Retinal pigment epithelial cell (primary cell): ENCODE data around the gene VPS37B.
"Not testable (repeated sequence)": the region's sequence is repeated elsewhere in the genome, so short reads cannot be mapped to it uniquely, and the experiment has no call there.

Experiments used
- DNase-seq: peaks from one replicate; pipeline ENCODE4 v3.0.0-alpha.2; 2010; ENCODE audit warnings: low read depth
- H3K4me3 ChIP-seq: 2 replicates; pipeline ENCODE4 v1.5.1; 2011; ENCODE audit warnings: mild to moderate bottlenecking, low read length, control low read depth, moderate library complexity
- CTCF ChIP-seq: conservative IDR thresholded peaks from 2 replicates; pipeline ENCODE4 v1.5.1; 2011; ENCODE audit warnings: low read depth, low read length, control low read depth, inconsistent platforms

VPS37B gene

GRCh38 chr12:122895704-122896636 lies at the start of gene VPS37B:
TSS of gene VPS37B (minus strand) at chr12:122896124. CDS start at chr12:122896062, 62 bp downstream.
- no peak for DNase-seq
- peak within 1 kb of the TSS; percentile 97 for H3K4me3 ChIP-seq
- no peak for TF ChIP-seq CTCF

GRCh38 chr12:122944605-122945592 lies 49.0 kb upstream of the VPS37B start:
- no peak overlapping the region for H3K4me3 ChIP-seq
- TF ChIP-seq CTCF, result no peak
- peak; percentile 66 for DNase-seq

GRCh38 chr12:122943196-122943595 lies 47.3 kb upstream of the VPS37B start:
- no peak for TF ChIP-seq CTCF
- H3K4me3 ChIP-seq, result no peak overlapping the region
- DNase-seq, result no peak

GRCh38 chr12:122942637-122943036 lies 46.7 kb upstream of the VPS37B start:
- H3K4me3 ChIP-seq, result no peak overlapping the region
- TF ChIP-seq CTCF, result no peak
- DNase-seq, result no peak

- DNase-seq, result not testable (repeated sequence)
Observed at GRCh38 chr12:122941351-122941750, 45.4 kb upstream of the VPS37B start.

GRCh38 chr12:122939125-122939524 lies 43.2 kb upstream of the VPS37B start:
- H3K4me3 ChIP-seq, result no peak overlapping the region
- TF ChIP-seq CTCF, result no peak
- no peak for DNase-seq

More at GRCh38 chr12:122941351-122941750, 45.4 kb upstream of the VPS37B start:
- H3K4me3 ChIP-seq, result not testable (repeated sequence)

GRCh38 chr12:122937622-122938091 lies 41.7 kb upstream of the VPS37B start:
- TF ChIP-seq CTCF, result no peak
- H3K4me3 ChIP-seq, result no peak overlapping the region
- DNase-seq, result no peak
